GM12878 (cell line): ENCODE results near the gene CCDC71L.
"Not testable (repeated sequence)": the region's sequence is repeated elsewhere in the genome, so short reads cannot be mapped to it uniquely, and the experiment has no call there.

Experiments used
- BACH1 ChIP-seq: fragments of 450-650 bp; IDR thresholded peaks from 2 replicates; pipeline ENCODE4 v1.6.1; 2017; ENCODE audit warnings: mild to moderate bottlenecking, borderline replicate concordance
- CTCF ChIP-seq, 3 experiments: IDR thresholded peaks in 2 of 3; conservative IDR thresholded peaks in 1 of 3; 2 replicates each; pipeline ENCODE4 v1.5.1; 2011; ENCODE audit warnings: low read depth in 3 of 3, low read length in 3 of 3, mild to moderate bottlenecking in 3 of 3, control low read depth in 2 of 3, moderate library complexity in 2 of 3, inconsistent platforms in 1 of 3, mixed read lengths in 1 of 3; ENCODE audit not compliant: control insufficient read depth in 2 of 3, insufficient read depth in 1 of 3; ENCODE audit errors: extremely low read depth in 1 of 3
- EGR1 ChIP-seq, 2 experiments: IDR thresholded peaks; 1 replicate in 1 of 2; 2 replicates in 1 of 2; pipeline ENCODE4 v1.6.1; 2011 to 2012; ENCODE audit warnings: low read depth in 2 of 2, low read length in 2 of 2, borderline replicate concordance in 1 of 2, mild to moderate bottlenecking in 1 of 2, moderate library complexity in 1 of 2
- PKNOX1 ChIP-seq: fragments of 450-650 bp; IDR thresholded peaks from 2 replicates; pipeline ENCODE4 v1.6.1; 2016; ENCODE audit warnings: mild to moderate bottlenecking
- SIN3A ChIP-seq: IDR thresholded peaks from 2 replicates; pipeline ENCODE4 v1.6.1; 2012; ENCODE audit warnings: low read depth, low read length, improper control_type of control experiment
- SPI1 ChIP-seq: IDR thresholded peaks from 2 replicates; pipeline ENCODE4 v1.6.1; 2011; ENCODE audit warnings: low read depth, mild to moderate bottlenecking, low read length, moderate library complexity, borderline replicate concordance; ENCODE audit not compliant: insufficient read depth
- TAF1 ChIP-seq: IDR thresholded peaks from 2 replicates; pipeline ENCODE4 v1.6.1; 2011; ENCODE audit warnings: mild to moderate bottlenecking, low read depth, low read length, borderline replicate concordance
- USF1 ChIP-seq: IDR thresholded peaks from 2 replicates; pipeline ENCODE4 v1.6.1; 2011; ENCODE audit warnings: borderline replicate concordance, low read depth, mild to moderate bottlenecking, moderate library complexity, mixed read lengths, low read length; ENCODE audit not compliant: insufficient read depth; ENCODE audit errors: extremely low read length
- ZNF207 ChIP-seq: fragments of 450-650 bp; IDR thresholded peaks from 2 replicates; pipeline ENCODE4 v1.6.1; 2014; ENCODE audit warnings: antibody characterized with exemption, mild to moderate bottlenecking, borderline replicate concordance

GRCh38 chr7:106671930-106672329 lies 11.0 kb upstream of the CCDC71L start:
- TF ChIP-seq USF1; PKNOX1; CTCF (IDR thresholded peaks at IDR 0.05 in 2 of 3, conservative IDR thresholded peaks at IDR 0.05 in 1 of 3; ENCODE audit: control insufficient read depth in 2 of 3, extremely low read depth in 1 of 3, insufficient read depth in 1 of 3, low read depth in 3 of 3, low read length in 3 of 3); EGR1 (IDR thresholded peaks at IDR 0.05; ENCODE audit: borderline replicate concordance in 1 of 2, low read depth in 2 of 2, low read length in 2 of 2); TAF1; SIN3A; ZNF207; SPI1; BACH1: not testable (repeated sequence)
